OCI-LY1 (cell line): ENCODE measurements around the gene TJP3.

Experiments
- H2AFZ ChIP-seq: fragments of 200-600 bp; sonication (generic), shearing (Covaris generic); 2 replicates; pipeline ENCODE4 v1.6.0; 2014; ENCODE audit warnings: antibody characterized with exemption, mild to moderate bottlenecking, low read length
- H3F3A ChIP-seq: fragments of 200-600 bp; sonication (generic), shearing (Covaris generic); 2 replicates; pipeline ENCODE4 v1.6.0; 2014; ENCODE audit warnings: mild to moderate bottlenecking, antibody characterized with exemption, low read length, moderate library complexity; ENCODE audit not compliant: insufficient read depth
- H3K27ac ChIP-seq: fragments of 200-600 bp; sonication (generic); 2 replicates; pipeline ENCODE4 v1.5.1; 2014; ENCODE audit warnings: low read length, mixed run types, mild to moderate bottlenecking, low read depth; ENCODE audit not compliant: poor library complexity, severe bottlenecking
- H3K27me3 ChIP-seq: fragments of 200-600 bp; sonication (generic); 2 replicates; pipeline ENCODE4 v1.6.0; 2014; ENCODE audit warnings: antibody characterized with exemption, mild to moderate bottlenecking, low read length, moderate library complexity; ENCODE audit not compliant: insufficient read depth
- H3K36me3 ChIP-seq: fragments of 200-600 bp; sonication (generic); 2 replicates; pipeline ENCODE4 v1.6.1; 2014; ENCODE audit warnings: mild to moderate bottlenecking, antibody characterized with exemption, low read length, moderate library complexity, mixed read lengths; ENCODE audit not compliant: insufficient read depth
- H3K4me1 ChIP-seq: fragments of 200-600 bp; sonication (generic); 2 replicates; pipeline ENCODE4 v1.5.1; 2014; ENCODE audit warnings: mild to moderate bottlenecking, low read length, moderate library complexity; ENCODE audit not compliant: insufficient read depth, severe bottlenecking
- H3K4me2 ChIP-seq: fragments of 200-600 bp; sonication (generic), shearing (Covaris generic); 2 replicates; pipeline ENCODE4 v1.6.1; 2014; ENCODE audit warnings: low read length
- H3K4me3 ChIP-seq: fragments of 200-600 bp; sonication (generic); 2 replicates; pipeline ENCODE4 v1.5.1; 2014; ENCODE audit warnings: low read length, low read depth, mild to moderate bottlenecking, mixed read lengths; ENCODE audit not compliant: poor library complexity, severe bottlenecking
- H3K79me2 ChIP-seq: fragments of 200-600 bp; shearing (Covaris generic); 2 replicates; pipeline ENCODE4 v1.6.1; 2016; ENCODE audit warnings: mixed run types, low read length, mixed read lengths; ENCODE audit not compliant: insufficient read depth
- H3K9ac ChIP-seq: fragments of 200-600 bp; sonication (generic), shearing (Covaris generic); 2 replicates; pipeline ENCODE4 v1.6.1; 2014; ENCODE audit warnings: mild to moderate bottlenecking, low read length, mixed read lengths
- H3K9me2 ChIP-seq: fragments of 200-600 bp; sonication (generic), shearing (Covaris generic); 2 replicates; pipeline ENCODE4 v1.6.1; 2014; ENCODE audit warnings: low read depth, mild to moderate bottlenecking, low read length, mixed read lengths
- H3K9me3 ChIP-seq: fragments of 200-600 bp; shearing (Covaris generic); 2 replicates; pipeline ENCODE4 v1.6.1; 2014; ENCODE audit warnings: low read length, mixed read lengths
- H4K20me1 ChIP-seq: fragments of 200-600 bp; sonication (generic), shearing (Covaris generic); 2 replicates; pipeline ENCODE4 v1.6.0; 2016; ENCODE audit warnings: mild to moderate bottlenecking, low read length; ENCODE audit not compliant: insufficient read depth
- EZH2 ChIP-seq: fragments of 200-600 bp; sonication (generic), shearing (Covaris generic); IDR thresholded peaks from 2 replicates; pipeline ENCODE4 v1.8.0; 2017; ENCODE audit warnings: borderline replicate concordance, mixed run types, mild to moderate bottlenecking, antibody characterized with exemption, low read length, moderate library complexity, mixed read lengths
- TF ChIP-seq, protein P1 (sequence below): fragments of 200-600 bp; sonication (generic), shearing (Covaris generic); IDR thresholded peaks from 2 replicates; pipeline ENCODE4 v1.5.1; 2017; ENCODE audit warnings: mild to moderate bottlenecking, antibody characterized with exemption, low read length, moderate library complexity, mixed read lengths

TJP3 gene

GRCh38 chr19:3719868-3720267, 11.7 kb downstream of the TJP3 start:
- Histone ChIP-seq H3K9ac (no peak overlapping the region), H3K4me1 (peaks cover 3% of the 10 kb centered on the region), H3K27me3 (no peaks in the 10 kb centered on the region; the same call in 1 of the 2 replicates), H3K36me3 (no peaks in the 10 kb centered on the region), H3K79me2 (no peaks in the 10 kb centered on the region), H3K4me3 (no peak overlapping the region), H3K9me2 (no peaks in the 10 kb centered on the region), H3K9me3 (no peaks in the 10 kb centered on the region), H3K27ac (no peak overlapping the region), H4K20me1 (no peaks in the 10 kb centered on the region), H3F3A (no peaks in the 10 kb centered on the region), H2AFZ (no peak overlapping the region), H3K4me2 (no peak overlapping the region)
- TF ChIP-seq, protein P1, sequence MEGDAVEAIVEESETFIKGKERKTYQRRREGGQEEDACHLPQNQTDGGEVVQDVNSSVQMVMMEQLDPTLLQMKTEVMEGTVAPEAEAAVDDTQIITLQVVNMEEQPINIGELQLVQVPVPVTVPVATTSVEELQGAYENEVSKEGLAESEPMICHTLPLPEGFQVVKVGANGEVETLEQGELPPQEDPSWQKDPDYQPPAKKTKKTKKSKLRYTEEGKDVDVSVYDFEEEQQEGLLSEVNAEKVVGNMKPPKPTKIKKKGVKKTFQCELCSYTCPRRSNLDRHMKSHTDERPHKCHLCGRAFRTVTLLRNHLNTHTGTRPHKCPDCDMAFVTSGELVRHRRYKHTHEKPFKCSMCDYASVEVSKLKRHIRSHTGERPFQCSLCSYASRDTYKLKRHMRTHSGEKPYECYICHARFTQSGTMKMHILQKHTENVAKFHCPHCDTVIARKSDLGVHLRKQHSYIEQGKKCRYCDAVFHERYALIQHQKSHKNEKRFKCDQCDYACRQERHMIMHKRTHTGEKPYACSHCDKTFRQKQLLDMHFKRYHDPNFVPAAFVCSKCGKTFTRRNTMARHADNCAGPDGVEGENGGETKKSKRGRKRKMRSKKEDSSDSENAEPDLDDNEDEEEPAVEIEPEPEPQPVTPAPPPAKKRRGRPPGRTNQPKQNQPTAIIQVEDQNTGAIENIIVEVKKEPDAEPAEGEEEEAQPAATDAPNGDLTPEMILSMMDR = no peak
- no peak for TF ChIP-seq EZH2

GRCh38 chr19:3720349-3720917, 12.2 kb downstream of the TJP3 start:
- no peaks in the 10 kb centered on the region for H4K20me1 ChIP-seq
- no peak overlapping the region for H2AFZ ChIP-seq
- H3K9me3 ChIP-seq = no peaks in the 10 kb centered on the region
- H3K4me3 ChIP-seq = no peak overlapping the region
- TF ChIP-seq, protein P1 = no peak
- TF ChIP-seq EZH2 = no peak
- H3K36me3 ChIP-seq = no peaks in the 10 kb centered on the region
- H3K9me2 ChIP-seq = no peaks in the 10 kb centered on the region
- H3K9ac ChIP-seq = no peak overlapping the region
- peaks cover 3% of the 10 kb centered on the region for H3K4me1 ChIP-seq
- no peaks in the 10 kb centered on the region for H3K79me2 ChIP-seq
- H3K27me3 ChIP-seq = no peaks in the 10 kb centered on the region; the same call in 1 of the 2 replicates
- no peak overlapping the region for H3K27ac ChIP-seq
- H3K4me2 ChIP-seq = no peak overlapping the region
- no peaks in the 10 kb centered on the region for H3F3A ChIP-seq

GRCh38 chr19:3721131-3721886, 13.1 kb downstream of the TJP3 start:
- no peak overlapping the region for H3K9ac ChIP-seq

More at GRCh38 chr19:3721131-3721886, 13.1 kb downstream of the TJP3 start:
- H3K4me1 ChIP-seq = peaks cover 3% of the 10 kb centered on the region
- H3K4me2 ChIP-seq = no peak overlapping the region
- no peaks in the 10 kb centered on the region for H3K36me3 ChIP-seq
- H3K9me2 ChIP-seq = no peaks in the 10 kb centered on the region
- no peak overlapping the region for H2AFZ ChIP-seq
- H3K9me3 ChIP-seq = no peaks in the 10 kb centered on the region
- H3K4me3 ChIP-seq = no peak overlapping the region
- no peaks in the 10 kb centered on the region for H4K20me1 ChIP-seq
- no peak overlapping the region for H3K27ac ChIP-seq
- peaks cover 4% of the 10 kb centered on the region; the same call in 1 of the 2 replicates for H3K27me3 ChIP-seq
- TF ChIP-seq EZH2 = no peak
- TF ChIP-seq, protein P1 = no peak
- H3F3A ChIP-seq = no peaks in the 10 kb centered on the region
- H3K79me2 ChIP-seq = no peaks in the 10 kb centered on the region
